ENCODE results near the gene SH3BP4.

DNA sequence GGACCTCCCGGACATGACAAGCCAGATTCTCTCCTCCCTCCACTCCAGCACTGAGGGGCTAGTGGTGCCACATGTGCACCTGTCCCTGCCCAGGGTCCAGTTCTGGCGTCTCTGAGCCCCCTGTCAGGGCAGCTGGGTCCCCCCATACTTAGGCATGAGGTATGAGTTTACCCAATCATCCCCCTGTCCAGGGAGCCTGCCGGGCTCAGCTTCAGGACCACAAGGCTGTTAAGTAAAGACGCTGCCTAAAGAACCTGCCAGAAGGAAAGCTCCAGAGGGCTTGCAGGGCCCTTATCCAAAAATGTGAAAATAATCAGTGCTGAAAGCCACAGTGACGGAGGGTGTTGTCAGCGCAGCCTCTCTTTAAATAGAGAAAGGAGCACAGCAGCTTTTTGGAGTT lies 40.0 kb downstream of the SH3BP4 start:
- no peak for TF ChIP-seq SIN3A (IDR thresholded peaks at IDR 0.05; ENCODE audit: borderline replicate concordance, insufficient read depth, low read length)
- TF ChIP-seq POLR2AphosphoS5 (IDR thresholded peaks at IDR 0.05; ENCODE audit: low read depth, low read length): no peak
